Progenitor cell of endocrine pancreas (in vitro differentiated cells): ENCODE results near the gene BBLN. TPM values are rescaled to one million over a fixed set of nuclear protein-coding genes. Genes with fewer than 3 reads are reported as not detected.

Source experiments
- DNase-seq: peaks from one replicate; pipeline ENCODE4 v3.0.0; 2021; ENCODE audit warnings: low spot score; ENCODE audit not compliant: unreplicated experiment
- H3K27ac Mint-ChIP-seq: 2 replicates; pipeline ENCODE4 v1.8.0; 2021; ENCODE audit warnings: mild to moderate bottlenecking, moderate library complexity, mixed read lengths
- H3K27me3 Mint-ChIP-seq: 2 replicates; pipeline ENCODE4 v1.8.0; 2021; ENCODE audit warnings: mixed read lengths
- H3K36me3 Mint-ChIP-seq: 2 replicates; pipeline ENCODE4 v1.8.0; 2022; ENCODE audit warnings: mixed read lengths; ENCODE audit not compliant: insufficient read depth
- H3K4me1 Mint-ChIP-seq: 2 replicates; pipeline ENCODE4 v1.8.0; 2021; ENCODE audit warnings: low read depth, mixed read lengths
- H3K4me3 Mint-ChIP-seq: 2 replicates; pipeline ENCODE4 v1.8.0; 2021; ENCODE audit warnings: low read depth, mild to moderate bottlenecking, moderate library complexity, mixed read lengths
- H3K9me3 Mint-ChIP-seq: 2 replicates; pipeline ENCODE4 v1.8.0; 2021; ENCODE audit warnings: low read depth, mixed read lengths
- total RNA-seq: library from RNA; stranded (reverse); gene quantifications from 2 replicates; pipeline ENCODE4 v1.2.1, GENCODE V29; 2021
- TF ChIP-seq, protein P1 (sequence below): fragments of 200-600 bp; sonication (generic); IDR thresholded peaks from one replicate; pipeline ENCODE4 v1.5.0; 2021; ENCODE audit warnings: antibody characterized with exemption, mild to moderate bottlenecking; ENCODE audit not compliant: unreplicated experiment

BBLN gene
- total RNA-seq, 1 donor from 2014 or later: 57.3 TPM

DNA sequence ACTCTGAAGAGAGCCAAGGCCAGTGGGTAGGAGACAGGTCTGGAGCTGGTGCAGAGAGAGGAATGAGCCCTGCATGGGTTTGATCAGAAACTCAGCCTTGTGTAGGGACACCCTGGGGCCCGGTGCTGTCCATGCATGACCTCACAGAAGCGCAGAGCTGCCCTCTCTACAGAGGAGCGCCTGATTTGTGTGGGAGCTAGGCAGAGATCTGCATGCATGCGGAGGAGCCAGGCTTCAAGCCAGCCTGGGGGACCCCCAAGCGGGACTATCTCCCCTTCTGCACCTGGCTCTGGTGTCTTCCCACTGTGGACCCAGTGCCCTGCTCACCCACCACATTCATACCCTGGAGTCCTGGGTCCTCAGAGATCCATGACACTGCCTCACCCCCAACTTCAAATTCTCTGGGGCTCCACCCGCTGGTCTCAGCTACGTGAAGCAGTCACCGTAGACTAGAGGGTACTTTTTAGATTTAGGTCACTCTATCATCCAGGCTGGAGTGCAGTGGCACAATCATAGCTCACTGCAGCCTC, 13.4 kb upstream of the BBLN start:
- Mint-ChIP-seq H3K4me3 (no peak overlapping the region), H3K4me1 (peaks cover 4% of the 10 kb centered on the region), H3K36me3 (no peaks in the 10 kb centered on the region), H3K9me3 (no peaks in the 10 kb centered on the region), H3K27me3 (peaks cover 18% of the 10 kb centered on the region), H3K27ac (no peak overlapping the region)
- no peak for DNase-seq
- TF ChIP-seq, protein P1, sequence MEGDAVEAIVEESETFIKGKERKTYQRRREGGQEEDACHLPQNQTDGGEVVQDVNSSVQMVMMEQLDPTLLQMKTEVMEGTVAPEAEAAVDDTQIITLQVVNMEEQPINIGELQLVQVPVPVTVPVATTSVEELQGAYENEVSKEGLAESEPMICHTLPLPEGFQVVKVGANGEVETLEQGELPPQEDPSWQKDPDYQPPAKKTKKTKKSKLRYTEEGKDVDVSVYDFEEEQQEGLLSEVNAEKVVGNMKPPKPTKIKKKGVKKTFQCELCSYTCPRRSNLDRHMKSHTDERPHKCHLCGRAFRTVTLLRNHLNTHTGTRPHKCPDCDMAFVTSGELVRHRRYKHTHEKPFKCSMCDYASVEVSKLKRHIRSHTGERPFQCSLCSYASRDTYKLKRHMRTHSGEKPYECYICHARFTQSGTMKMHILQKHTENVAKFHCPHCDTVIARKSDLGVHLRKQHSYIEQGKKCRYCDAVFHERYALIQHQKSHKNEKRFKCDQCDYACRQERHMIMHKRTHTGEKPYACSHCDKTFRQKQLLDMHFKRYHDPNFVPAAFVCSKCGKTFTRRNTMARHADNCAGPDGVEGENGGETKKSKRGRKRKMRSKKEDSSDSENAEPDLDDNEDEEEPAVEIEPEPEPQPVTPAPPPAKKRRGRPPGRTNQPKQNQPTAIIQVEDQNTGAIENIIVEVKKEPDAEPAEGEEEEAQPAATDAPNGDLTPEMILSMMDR: no peak

DNA sequence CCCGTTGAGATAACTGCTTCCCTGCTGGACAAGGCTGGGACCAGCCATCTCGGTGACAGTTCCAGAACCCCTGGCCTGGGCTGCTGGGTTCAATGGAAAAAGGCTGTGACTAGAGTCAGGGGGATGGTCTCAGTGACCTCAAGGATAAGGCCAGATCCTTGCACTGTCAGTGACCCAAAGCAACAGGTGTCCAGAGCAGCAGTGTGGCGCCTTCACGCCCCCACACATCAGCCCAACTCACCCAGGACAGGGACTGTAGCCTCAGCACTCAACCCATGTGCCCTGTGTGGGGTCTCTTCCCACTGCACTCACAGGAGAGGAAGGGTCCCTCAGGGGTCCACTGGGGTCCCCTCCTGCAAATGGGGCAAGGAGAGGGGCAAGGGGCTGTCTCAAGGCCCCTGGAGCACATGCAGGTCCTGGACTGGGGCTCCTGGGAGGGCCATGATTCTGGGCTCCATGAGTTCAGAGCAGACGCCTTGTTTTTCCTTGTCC, 11.5 kb upstream of the BBLN start:
- TF ChIP-seq, protein P1: no peak
- Mint-ChIP-seq H3K4me3 (no peak overlapping the region), H3K4me1 (peaks cover 4% of the 10 kb centered on the region), H3K27me3 (peaks cover 13% of the 10 kb centered on the region), H3K9me3 (no peaks in the 10 kb centered on the region), H3K27ac (no peak overlapping the region), H3K36me3 (no peaks in the 10 kb centered on the region)
- no peak for DNase-seq

DNA sequence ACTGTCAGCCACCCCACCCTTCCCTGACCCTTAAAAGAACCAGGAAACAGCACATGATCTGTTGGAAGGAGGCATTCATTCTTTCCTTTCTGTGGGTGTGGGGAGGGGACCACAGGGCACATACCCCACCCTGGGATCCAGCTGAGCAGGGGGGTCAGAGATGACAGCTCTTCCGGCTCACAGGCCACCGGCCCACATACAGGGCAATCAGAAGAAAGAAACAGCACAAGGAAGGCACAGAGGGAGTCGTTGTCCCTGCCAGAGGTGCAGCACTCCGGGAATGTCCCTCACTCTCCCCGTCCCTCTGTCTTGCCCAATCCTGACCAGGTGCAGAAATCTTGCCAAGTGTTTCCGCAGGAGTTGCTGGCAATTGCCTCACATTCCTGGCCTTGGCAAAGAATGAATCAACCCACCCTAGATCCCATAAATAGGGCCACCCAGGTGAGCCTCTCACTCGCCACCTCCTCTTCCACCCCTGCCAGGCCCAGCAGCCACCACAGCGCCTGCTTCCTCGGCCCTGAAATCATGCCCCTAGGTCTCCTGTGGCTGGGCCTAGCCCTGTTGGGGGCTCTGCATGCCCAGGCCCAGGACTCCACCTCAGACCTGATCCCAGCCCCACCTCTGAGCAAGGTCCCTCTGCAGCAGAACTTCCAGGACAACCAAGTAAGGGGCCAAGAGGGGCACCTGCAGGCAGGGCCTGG, 10.9 kb upstream of the BBLN start, which contains the start of gene LCN2:
Gene LCN2, plus strand, starts transcription at position 453 of the 701 bp plus-strand sequence. Its CDS starts 73 bp downstream, at position 526.
- H3K27ac Mint-ChIP-seq: peak within 1 kb of the TSS; percentile 27
- no peak for DNase-seq
- peaks cover 4% of the 10 kb centered on the region for H3K4me1 Mint-ChIP-seq

DNA sequence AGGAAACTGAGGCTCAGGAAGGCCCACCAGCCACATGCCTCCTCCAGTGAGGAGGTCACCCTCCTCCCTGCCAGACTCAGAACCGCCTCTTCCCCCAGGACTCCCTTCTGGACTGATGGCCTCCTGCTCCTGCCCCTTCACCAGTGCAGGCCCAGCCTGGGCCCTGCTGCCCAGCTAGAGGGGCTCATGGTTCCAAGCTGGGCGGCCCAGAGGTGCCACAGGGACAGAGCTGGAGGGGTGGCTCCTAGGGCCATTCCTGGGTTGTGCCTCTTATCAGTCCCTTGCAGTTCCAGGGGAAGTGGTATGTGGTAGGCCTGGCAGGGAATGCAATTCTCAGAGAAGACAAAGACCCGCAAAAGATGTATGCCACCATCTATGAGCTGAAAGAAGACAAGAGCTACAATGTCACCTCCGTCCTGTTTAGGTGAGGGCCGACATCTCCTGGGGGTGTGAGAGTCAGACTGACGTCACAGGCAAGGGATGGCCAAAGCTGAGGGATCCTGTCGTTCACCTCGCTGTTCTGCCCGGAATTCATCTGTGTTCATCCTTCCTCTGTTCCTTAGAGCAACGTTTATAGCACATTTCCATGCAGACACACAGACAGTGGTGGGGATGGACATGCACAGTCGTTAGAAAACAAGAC, 10.0 kb upstream of the BBLN start:
- H3K27ac Mint-ChIP-seq: peak overlapping the region; percentile 16
- peaks cover 4% of the 10 kb centered on the region for H3K4me1 Mint-ChIP-seq
- no peaks in the 10 kb centered on the region for H3K36me3 Mint-ChIP-seq
- TF ChIP-seq, protein P1: no peak
- DNase-seq: no peak
- no peaks in the 10 kb centered on the region for H3K9me3 Mint-ChIP-seq
- H3K27me3 Mint-ChIP-seq: peaks cover 12% of the 10 kb centered on the region
- H3K4me3 Mint-ChIP-seq: no peak overlapping the region

More for the DNA sequence above, 10.9 kb upstream of the BBLN start, which contains the start of gene LCN2:
- Mint-ChIP-seq H3K27me3 (peaks cover 12% of the 10 kb centered on the region), H3K36me3 (no peaks in the 10 kb centered on the region), H3K4me3 (no peak within 1 kb of the TSS), H3K9me3 (no peaks in the 10 kb centered on the region)
- TF ChIP-seq, protein P1: no peak

DNA sequence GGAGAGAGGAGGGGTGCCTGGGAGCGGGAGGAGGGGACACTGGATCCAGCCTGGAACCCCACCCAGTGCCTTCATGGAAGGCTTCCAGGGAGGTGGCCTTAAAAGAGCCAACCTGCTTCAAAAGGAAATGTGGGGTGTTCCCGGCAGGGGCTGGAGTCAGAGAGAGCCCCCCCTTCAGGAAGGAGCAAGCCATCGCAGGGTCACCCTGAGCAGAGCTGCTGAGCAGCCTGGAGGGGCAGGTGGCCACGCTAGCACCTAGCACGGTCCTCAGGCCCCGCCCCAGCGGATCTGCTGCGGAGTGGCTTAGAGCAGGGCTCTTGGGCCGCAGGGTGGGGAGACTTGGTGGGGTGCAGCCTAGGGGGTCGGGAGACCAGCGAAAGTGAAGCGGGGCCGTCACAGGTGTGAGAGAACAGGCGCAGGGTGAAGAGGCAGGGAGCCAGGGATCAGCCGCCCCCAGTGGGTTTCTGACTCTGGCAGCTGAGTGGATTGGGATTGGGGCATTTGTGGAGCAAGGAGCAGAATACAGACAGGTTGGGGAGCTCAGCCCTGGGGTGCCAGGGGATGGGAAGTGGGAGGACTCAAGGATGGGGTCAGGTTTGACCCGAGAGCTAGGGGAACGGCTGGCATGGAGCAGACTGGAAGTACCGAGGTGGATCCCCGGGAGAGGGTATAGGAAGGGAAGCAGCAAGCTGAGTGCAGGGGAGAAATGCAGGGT, 9.3 kb upstream of the BBLN start:
- H3K4me3 Mint-ChIP-seq: no peak overlapping the region

More for the DNA sequence above, 9.3 kb upstream of the BBLN start:
- H3K27me3 Mint-ChIP-seq: peaks cover 12% of the 10 kb centered on the region
- H3K4me1 Mint-ChIP-seq: peaks cover 4% of the 10 kb centered on the region
- no peaks in the 10 kb centered on the region for H3K36me3 Mint-ChIP-seq
- no peaks in the 10 kb centered on the region for H3K9me3 Mint-ChIP-seq
- H3K27ac Mint-ChIP-seq: peak overlapping the region; percentile 37
- TF ChIP-seq, protein P1: peak; percentile 40
- no peak for DNase-seq
